K562 (cell line): ENCODE data around the gene EPX. TPM values are rescaled to one million over a fixed set of nuclear protein-coding genes. Genes with fewer than 3 reads are reported as not detected.

ENCODE experiments used
- ATAC-seq: fragments of 200-7000 bp; cut with Tn5 transposase; 3 replicates; pipeline ENCODE4 v1.9.1; 2020; ENCODE audit warnings: moderate library complexity
- BruUV-seq: library from RNA; stranded (reverse); fragments of 400-500 nt; replicated peaks from 2 replicates; lab custom pipeline; 2021; lab: Mats Ljungman, UMichigan
- CTCF ChIA-PET: fragments of 300-600 bp; formaldehyde crosslinking; extraction: SDS; loops from one replicate; lab custom pipeline; 2021; ENCODE audit warnings: low intra/inter-chr PET ratio; lab: Yijun Ruan, JAX
- POLR2A ChIA-PET: fragments of 300-600, 350-650 bp; sonication (Branson Sonifier 250); formaldehyde crosslinking; extraction: SDS; loops from one replicate; lab custom pipeline; 2021; ENCODE audit warnings: antibody characterized with exemption, inconsistent platforms; lab: Yijun Ruan, JAX
- DNase-seq, 4 experiments: peaks; one replicate each; pipeline versions ENCODE4 v3.0.0 to v3.0.0-alpha.2; 2011 to 2018; ENCODE audit warnings: low spot score in 3 of 4, mixed read lengths in 3 of 4; ENCODE audit errors: extremely low read depth in 1 of 4
- FAIRE-seq: peaks from 2 replicates; lab custom pipeline; 2011; peaks lifted over from hg19 to GRCh38; lab: Jason Lieb, UNC
- H2AFZ ChIP-seq: 2 replicates; pipeline ENCODE4 v1.6.0; 2011; ENCODE audit warnings: low read depth, low read length, control low read depth, inconsistent platforms
- H3K27ac ChIP-seq: fragments of 200-600 bp; 3 replicates; pipeline ENCODE4 v1.8.0; 2011; ENCODE audit warnings: low read depth, mild to moderate bottlenecking, control low read depth, inconsistent platforms, low read length, moderate library complexity, mixed read lengths; ENCODE audit errors: extremely low read depth
- H3K27me3 ChIP-seq, 2 experiments: fragments of 300-600 bp in 1 of 2; 2 replicates in 1 of 2; 3 replicates in 1 of 2; pipeline versions ENCODE4 v1.6.0 to v1.8.0; 2011; ENCODE audit warnings: inconsistent platforms in 2 of 2, low read length in 2 of 2, mild to moderate bottlenecking in 1 of 2, mixed read lengths in 1 of 2, moderate library complexity in 1 of 2; ENCODE audit not compliant: control insufficient read depth in 2 of 2, insufficient read depth in 2 of 2
- H3K36me3 ChIP-seq: fragments of 300-600 bp; 3 replicates; pipeline ENCODE4 v1.8.0; 2011; ENCODE audit warnings: mild to moderate bottlenecking, low read length, inconsistent platforms; ENCODE audit not compliant: control insufficient read depth, insufficient read depth
- H3K4me1 ChIP-seq, 2 experiments: fragments of 200-600 bp in 1 of 2; replicated peaks in 1 of 2; 2 replicates in 1 of 2; 3 replicates in 1 of 2; pipeline versions ENCODE4 v1.5.1 to v1.8.0; 2011; ENCODE audit warnings: inconsistent platforms in 2 of 2, low read length in 2 of 2, mild to moderate bottlenecking in 1 of 2, mixed read lengths in 1 of 2, moderate library complexity in 1 of 2; ENCODE audit not compliant: control insufficient read depth in 2 of 2, insufficient read depth in 2 of 2
- H3K4me2 ChIP-seq: 2 replicates; pipeline ENCODE4 v1.6.1; 2011; ENCODE audit warnings: low read length, control low read depth, inconsistent platforms, mixed read lengths; ENCODE audit not compliant: insufficient read depth
- H3K4me3 ChIP-seq: fragments of 200-600 bp; sonication (generic), shearing (Covaris generic); 2 replicates; pipeline ENCODE4 v1.5.1; 2016; ENCODE audit warnings: control low read depth, inconsistent platforms
- H3K79me2 ChIP-seq: fragments of 200-600 bp; 3 replicates; pipeline ENCODE4 v1.8.0; 2011; ENCODE audit warnings: low read length, inconsistent platforms; ENCODE audit not compliant: control insufficient read depth, insufficient read depth
- H3K9ac ChIP-seq, 2 experiments: 2 replicates each; pipeline versions ENCODE4 v1.6.0 to v1.6.1; 2011; ENCODE audit warnings: low read depth in 2 of 2, low read length in 2 of 2, control low read depth in 1 of 2, inconsistent platforms in 1 of 2, mild to moderate bottlenecking in 1 of 2, mixed read lengths in 1 of 2; ENCODE audit not compliant: insufficient read depth in 1 of 2
- H3K9me1 ChIP-seq: one replicate; pipeline ENCODE4 v1.6.0; 2011; ENCODE audit warnings: inconsistent platforms, mild to moderate bottlenecking, low read length, moderate library complexity; ENCODE audit not compliant: control insufficient read depth, insufficient read depth
- H3K9me3 ChIP-seq: replicated peaks from 2 replicates; pipeline ENCODE4 v1.5.1; 2011; ENCODE audit warnings: low read depth, low read length, inconsistent platforms; ENCODE audit not compliant: control insufficient read depth, insufficient read depth
- H4K20me1 ChIP-seq: replicated peaks from 2 replicates; pipeline ENCODE4 v1.6.1; 2011; ENCODE audit warnings: low read length, inconsistent platforms, mixed read lengths; ENCODE audit not compliant: control insufficient read depth, insufficient read depth
- RBM25 ChIP-seq: fragments of 200-400 bp; formaldehyde crosslinking; IDR thresholded peaks from 2 replicates; pipeline ENCODE4 v1.6.1; 2018; ENCODE audit warnings: low read length, low read depth, moderate library complexity; ENCODE audit not compliant: severe bottlenecking
- ZFP36 ChIP-seq: fragments of 150-350 bp; IDR thresholded peaks from 2 replicates; pipeline ENCODE4 v1.6.1; 2018; ENCODE audit warnings: low read length, low read depth; ENCODE audit not compliant: partially characterized antibody
- WGBS: fragments of 100-300 bp; shearing (Covaris generic); methylation state at CpG from one replicate; pipeline ENCODE4 v1.1.6; 2016; ENCODE audit warnings: low coverage, mixed read lengths; ENCODE audit not compliant: insufficient coverage; ENCODE audit errors: missing lambda C conversion rate; 5-methylcytosine and 5-hydroxymethylcytosine counted together
- in situ Hi-C: fragments of 300-500 bp; cut with MboI; formaldehyde crosslinking; loops from 4 replicates; pipeline ENCODE4 v1.15.0; 2018; ENCODE audit warnings: inconsistent platforms, mixed read lengths
- intact Hi-C: fragments of 100-400 bp; cut with micrococcal nuclease; formaldehyde crosslinking; loops from 2 replicates; pipeline ENCODE4 v1.14.2; 2022
- polyA plus RNA-seq, 8 experiments: library from polyadenylated mRNA; depleted of rRNA in 4 of 8; stranded (reverse) in 5 of 8; unstranded in 3 of 8; fragments of >200 nt; fragmentation: Nextera tagmentation in 2 of 8; fragmentation: Illumina TruSeq in 1 of 8; extraction: Ambion mirVana in 2 of 8; extraction: Trizol in 1 of 8; gene quantifications; 2 replicates each; pipeline versions ENCODE4 v1.2.1 to v1.2.3, GENCODE V29; 2011 to 2014; ENCODE audit warnings: inconsistent platforms in 1 of 8, missing spikeins in 1 of 8
- total RNA-seq, 7 experiments: library from RNA; depleted of rRNA in 6 of 7; stranded (reverse); fragments of >200 nt in 6 of 7; fragmentation: Illumina TruSeq in 2 of 7; extraction: Trizol in 2 of 7; gene quantifications; 2 replicates each; pipeline versions ENCODE4 v1.2.1 to v1.2.3, GENCODE V29; 2011 to 2021; ENCODE audit warnings: low replicate concordance in 1 of 7
- TF ChIP-seq, protein P1 (sequence below), 2 experiments: fragments of 450-650 bp in 1 of 2; sonication (generic) in 1 of 2; formaldehyde crosslinking in 1 of 2; IDR thresholded peaks in 1 of 2; conservative IDR thresholded peaks in 1 of 2; 2 replicates each; pipeline versions ENCODE4 v1.6.1 to v1.8.1; 2016 to 2023; ENCODE audit warnings: mild to moderate bottlenecking in 2 of 2, moderate library complexity in 2 of 2, inconsistent platforms in 1 of 2, missing genetic modification reagents in 1 of 2

Gene EPX
- total and polyA plus RNA-seq, 9 of the 15 experiments (the other 6 are each of a cell fraction or from before 2014, with no cell fraction given) = 0.07 to 0.33 (median 0.19) TPM; not detected in 3

DNA sequence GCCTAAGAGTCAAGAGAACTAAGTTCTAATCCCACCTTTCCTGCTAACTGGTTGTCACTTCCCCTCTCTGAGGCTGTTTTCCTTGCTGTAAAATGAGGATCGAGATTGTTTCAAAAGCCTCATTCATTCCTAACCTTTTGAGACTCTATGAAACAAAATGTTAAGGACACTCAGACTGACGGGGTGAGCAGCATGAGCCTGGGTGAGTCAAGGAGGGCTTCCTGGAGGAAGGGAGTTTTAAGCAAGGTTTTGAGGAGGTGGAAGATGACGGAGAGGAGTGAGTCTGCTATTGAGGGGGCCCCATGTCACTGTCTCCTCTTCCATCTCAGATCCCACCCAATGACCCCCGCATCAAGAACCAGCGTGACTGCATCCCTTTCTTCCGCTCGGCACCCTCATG, 4.1 kb downstream of the EPX start:
- H4K20me1 ChIP-seq = no peaks in the 10 kb centered on the region; the same call in 1 of the 2 replicates
- no peak overlapping the region for H2AFZ ChIP-seq
- ATAC-seq (no peak), FAIRE-seq (no peak), DNase-seq (no peak)
- 36% methylated on average over 5 of the region's 7 CpGs for WGBS
- peaks cover 0 to 24% of the 10 kb centered on the region in 2 experiments; a peak in 2 of 5 replicates for H3K27me3 ChIP-seq
- no peak overlapping the region for H3K4me2 ChIP-seq
- H3K4me3 ChIP-seq = no peak overlapping the region
- TF ChIP-seq, protein P1, sequence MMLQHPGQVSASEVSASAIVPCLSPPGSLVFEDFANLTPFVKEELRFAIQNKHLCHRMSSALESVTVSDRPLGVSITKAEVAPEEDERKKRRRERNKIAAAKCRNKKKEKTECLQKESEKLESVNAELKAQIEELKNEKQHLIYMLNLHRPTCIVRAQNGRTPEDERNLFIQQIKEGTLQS (IDR thresholded peaks at IDR 0.05) = no peak
- TF ChIP-seq, protein P1 (CRISPR knock-in tag; conservative IDR thresholded peaks at IDR 0.05) = no peak
- TF ChIP-seq RBM25 (peak; percentile 52), ZFP36 (peak; percentile 89)
- no peak overlapping the region for H3K9ac ChIP-seq
- no peaks in the 10 kb centered on the region for H3K9me3 ChIP-seq
- CTCF ChIA-PET = no interaction called here
- H3K9me1 ChIP-seq = no peaks in the 10 kb centered on the region
- no TSS peak for BruUV-seq
- POLR2A ChIA-PET = interaction anchor here (1.0 kb wide), 1 partner anchor 12 kb away, joined by 3 read pairs; no protein-coding TSS in a partner anchor
- no peaks in the 10 kb centered on the region for H3K36me3 ChIP-seq
- peaks cover 13 to 29% of the 10 kb centered on the region in 2 experiments for H3K4me1 ChIP-seq
- H3K79me2 ChIP-seq = no peaks in the 10 kb centered on the region
- in situ Hi-C loops = no loop called here
- intact Hi-C loops = no loop called here
- no peak overlapping the region for H3K27ac ChIP-seq
